ENCODE measurements around the gene APH1B. TPM values are rescaled to one million over a fixed set of nuclear protein-coding genes. Genes with fewer than 3 reads are reported as not detected.

Gene APH1B
- total RNA-seq, 2 donors from 2014 or later = 4.8 to 6.9 TPM

GRCh38 chr15:63238796-63239195 is 38.6 kb upstream of the APH1B start:
- Histone ChIP-seq H3K27ac (peak overlapping the region in 1 of 2 donors; percentile 23), H3K4me3 (no peak overlapping the region), H3K9me3 (no peaks in the 10 kb centered on the region), H3K27me3 (no peaks in the 10 kb centered on the region), H3K4me1 (peaks cover 0 to 28% of the 10 kb centered on the region in 2 donors), H3K36me3 (no peaks in the 10 kb centered on the region)
- no peak for DNase-seq (ENCODE audit: low spot score)
- no peak for TF ChIP-seq CTCF (IDR thresholded peaks at IDR 0.05)

GRCh38 chr15:63240109-63240508 is 37.3 kb upstream of the APH1B start:
- no peak for TF ChIP-seq CTCF (IDR thresholded peaks at IDR 0.05)
- DNase-seq (ENCODE audit: low spot score) = no peak
- Histone ChIP-seq H3K4me1 (peaks cover 0 to 28% of the 10 kb centered on the region in 2 donors), H3K9me3 (no peaks in the 10 kb centered on the region), H3K36me3 (no peaks in the 10 kb centered on the region), H3K4me3 (no peak overlapping the region), H3K27me3 (no peaks in the 10 kb centered on the region), H3K27ac (no peak overlapping the region)

- Histone ChIP-seq H3K27me3 (no peaks in the 10 kb centered on the region), H3K4me1 (peaks cover 0 to 40% of the 10 kb centered on the region in 2 donors), H3K4me3 (no peak overlapping the region), H3K36me3 (no peaks in the 10 kb centered on the region), H3K27ac (no peak overlapping the region), H3K9me3 (no peaks in the 10 kb centered on the region)
- DNase-seq (ENCODE audit: low spot score) = no peak
- no peak for TF ChIP-seq CTCF (IDR thresholded peaks at IDR 0.05)
Measured at GRCh38 chr15:63241316-63241715, 36.1 kb upstream of the APH1B start.

GRCh38 chr15:63243101-63243500 is 34.3 kb upstream of the APH1B start:
- Histone ChIP-seq H3K9me3 (no peaks in the 10 kb centered on the region), H3K36me3 (no peaks in the 10 kb centered on the region), H3K4me3 (no peak overlapping the region), H3K27ac (peak overlapping the region; percentile 54 to 59), H3K27me3 (no peaks in the 10 kb centered on the region), H3K4me1 (peaks cover 0 to 51% of the 10 kb centered on the region in 2 donors)
- no peak for DNase-seq (ENCODE audit: low spot score)
- no peak for TF ChIP-seq CTCF (IDR thresholded peaks at IDR 0.05)

- H3K36me3 ChIP-seq = no peaks in the 10 kb centered on the region
- no peak for DNase-seq (ENCODE audit: low spot score)
- peaks cover 0 to 44% of the 10 kb centered on the region in 2 donors for H3K4me1 ChIP-seq
- H3K4me3 ChIP-seq = no peak overlapping the region
- H3K9me3 ChIP-seq = no peaks in the 10 kb centered on the region
- H3K27me3 ChIP-seq = no peaks in the 10 kb centered on the region
- no peak for TF ChIP-seq CTCF (IDR thresholded peaks at IDR 0.05)
- H3K27ac ChIP-seq = peak overlapping the region; percentile 54 to 59
Measured at GRCh38 chr15:63243776-63244175, 33.6 kb upstream of the APH1B start.

GRCh38 chr15:63244399-63244798 is 33.0 kb upstream of the APH1B start:
- TF ChIP-seq CTCF (IDR thresholded peaks at IDR 0.05) = no peak
- Histone ChIP-seq H3K4me3 (no peak overlapping the region), H3K27me3 (no peaks in the 10 kb centered on the region), H3K27ac (peak overlapping the region; percentile 54 to 59), H3K36me3 (no peaks in the 10 kb centered on the region), H3K9me3 (no peaks in the 10 kb centered on the region), H3K4me1 (peaks cover 0 to 41% of the 10 kb centered on the region in 2 donors)
- no peak for DNase-seq (ENCODE audit: low spot score)

All from right atrium auricular region (tissue), 2 donors.